COLO829 (cell line): ENCODE results near the gene DIPK1B.
A peak's percentile ranks its signal among the peaks of the same experiment; 100 is the strongest.

Source experiments
- DNase-seq: peaks from one replicate; pipeline ENCODE4 v3.0.0; 2012; ENCODE audit warnings: low spot score

Gene DIPK1B

GRCh38 chr9:136711751-136712689 lies at the start of gene DIPK1B:
Gene DIPK1B, plus strand, starts transcription at chr9:136712572. Its CDS starts 94 bp downstream, at chr9:136712666.
- no peak for DNase-seq

GRCh38 chr9:136662656-136663581 lies 49.5 kb upstream of the DIPK1B start, which contains the start of gene EGFL7:
Gene EGFL7, plus strand, starts transcription at chr9:136662916. Its CDS starts 5,367 bp downstream, at chr9:136668283.
- DNase-seq: no peak

GRCh38 chr9:136664000-136664915 lies 48.1 kb upstream of the DIPK1B start:
- no peak for DNase-seq

GRCh38 chr9:136665111-136665703 lies 47.2 kb upstream of the DIPK1B start:
- DNase-seq: no peak

- DNase-seq: no peak
Observed at GRCh38 chr9:136665704-136666371, 46.5 kb upstream of the DIPK1B start.

GRCh38 chr9:136666372-136667213 lies 45.8 kb upstream of the DIPK1B start:
- no peak for DNase-seq

GRCh38 chr9:136667214-136667939 lies 45.0 kb upstream of the DIPK1B start:
- no peak for DNase-seq

- DNase-seq: no peak
Observed at GRCh38 chr9:136667940-136668760, 44.2 kb upstream of the DIPK1B start.

GRCh38 chr9:136668983-136669790 lies 43.2 kb upstream of the DIPK1B start:
- no peak for DNase-seq

GRCh38 chr9:136669791-136670464 lies 42.4 kb upstream of the DIPK1B start:
- no peak for DNase-seq

GRCh38 chr9:136670576-136671253 lies 41.7 kb upstream of the DIPK1B start:
- no peak for DNase-seq

GRCh38 chr9:136671254-136671614 lies 41.1 kb upstream of the DIPK1B start:
- DNase-seq: no peak

- peak; percentile 62 for DNase-seq
Observed at GRCh38 chr9:136671646-136672430, 40.5 kb upstream of the DIPK1B start.

GRCh38 chr9:136672431-136673087 lies 39.8 kb upstream of the DIPK1B start:
- DNase-seq: no peak
